AG04449 (cell line): Measurements from ENCODE around the gene CATSPER1.

ENCODE experiments used
- CTCF ChIA-PET: fragments of 350-600 bp; formaldehyde crosslinking; extraction: SDS; loops from one replicate; lab custom pipeline; 2021; ENCODE audit warnings: antibody characterized with exemption; lab: Yijun Ruan, JAX
- POLR2A ChIA-PET: fragments of 400-600, 350-600 bp; formaldehyde crosslinking; extraction: SDS; loops from one replicate; lab custom pipeline; 2020; ENCODE audit warnings: antibody characterized with exemption, inconsistent platforms; lab: Yijun Ruan, JAX
- DNase-seq: peaks from one replicate; pipeline ENCODE4 v3.0.0-alpha.2; 2010; ENCODE audit warnings: low read depth, low spot score
- H3K4me3 ChIP-seq: 2 replicates; pipeline ENCODE4 v1.5.1; 2011; ENCODE audit warnings: low read depth, mild to moderate bottlenecking, control low read depth, low read length
- CTCF ChIP-seq: IDR thresholded peaks from one replicate; pipeline ENCODE4 v1.5.1; 2011; ENCODE audit warnings: mild to moderate bottlenecking, moderate library complexity, low read length, control low read depth, inconsistent platforms; ENCODE audit not compliant: insufficient read depth; ENCODE audit errors: missing control alignments

The CATSPER1 gene

GRCh38 chr11:66056501-66056900, 30.2 kb upstream of the CATSPER1 start:
- H3K4me3 ChIP-seq = no peak overlapping the region
- no peak for DNase-seq
- no peak for TF ChIP-seq CTCF
- ChIA-PET CTCF (interaction anchor here (0.7 to 12.6 kb wide), 3 partner anchors 9 to 166 kb away, joined by 3 to 345 read pairs (median 52); no protein-coding TSS in a partner anchor), POLR2A (no interaction called here)

- no peak overlapping the region for H3K4me3 ChIP-seq
- CTCF ChIA-PET = interaction anchor here (6.2 to 12.6 kb wide), 2 partner anchors 11 kb away, joined by 52 to 345 read pairs; no protein-coding TSS in a partner anchor
- TF ChIP-seq CTCF = no peak
- POLR2A ChIA-PET = interaction anchor here (1.0 kb wide), 1 partner anchor 15 kb away, joined by 3 read pairs; the partner anchor contains the start of gene PACS1
- no peak for DNase-seq
Observed at GRCh38 chr11:66055021-66055420, 28.7 kb upstream of the CATSPER1 start.

- no peak for TF ChIP-seq CTCF
- ChIA-PET CTCF (interaction anchor here (1.1 to 12.6 kb wide), 11 partner anchors 8 to 341 kb away, joined by 3 to 345 read pairs (median 6); partner anchors contain the start of genes CATSPER1 and FIBP), POLR2A (interaction anchor here (0.9 to 1.7 kb wide), 3 partner anchors 10 to 12 kb away, joined by 3 to 6 read pairs (median 3); no protein-coding TSS in a partner anchor)
- H3K4me3 ChIP-seq = peak overlapping the region; percentile 95
- DNase-seq = no peak
Observed at GRCh38 chr11:66052664-66052982, 26.3 kb upstream of the CATSPER1 start.

- peak within 1 kb of the TSS; percentile 95 for H3K4me3 ChIP-seq
- no peak for TF ChIP-seq CTCF
- ChIA-PET POLR2A (interaction anchor here (0.6 to 1.7 kb wide), 6 partner anchors 11 to 47 kb away, joined by 3 to 6 read pairs (median 3); no protein-coding TSS in a partner anchor), CTCF (interaction anchor here (1.1 to 12.6 kb wide), 10 partner anchors 8 to 341 kb away, joined by 3 to 345 read pairs (median 7); partner anchors contain the start of genes CATSPER1 and FIBP)
- peak; percentile 84 for DNase-seq
Observed at GRCh38 chr11:66051766-66052663, 25.7 kb upstream of the CATSPER1 start, which contains the start of gene SF3B2. Gene SF3B2 (plus strand): TSS chr11:66052364. CDS start chr11:66052385, 21 bp downstream.

GRCh38 chr11:66051371-66051765, 25.1 kb upstream of the CATSPER1 start:
- no peak for TF ChIP-seq CTCF
- ChIA-PET CTCF (interaction anchor here (1.5 to 12.6 kb wide), 7 partner anchors 7 to 163 kb away, joined by 4 to 345 read pairs (median 9); partner anchors contain the start of genes CATSPER1 and FIBP), POLR2A (interaction anchor here (1.0 to 1.7 kb wide), 3 partner anchors 11 to 20 kb away, joined by 3 to 6 read pairs (median 4); no protein-coding TSS in a partner anchor)
- DNase-seq = no peak
- H3K4me3 ChIP-seq = peak overlapping the region; percentile 95
